ENCODE data around the gene OR8B2.
"Not testable (repeated sequence)": the region's sequence is repeated elsewhere in the genome, so short reads cannot be mapped to it uniquely, and the experiment has no call there.

The OR8B2 gene

GRCh38 chr11:124384399-124384798, at the start of gene OR8B2:
TSS of gene OR8B2 (minus strand) at chr11:124384499. CDS start at chr11:124383343, 1,156 bp downstream.
- no peak for FAIRE-seq

- FAIRE-seq, result no peak
Observed at GRCh38 chr11:124429599-124429998, 45.3 kb upstream of the OR8B2 start.

- no peak for FAIRE-seq
Observed at GRCh38 chr11:124424384-124424921, 40.2 kb upstream of the OR8B2 start, which contains the start of gene OR8B4. TSS of gene OR8B4 (minus strand) at chr11:124424871. CDS start at chr11:124424871, 0 bp downstream.

- no peak for FAIRE-seq
Observed at GRCh38 chr11:124421043-124421442, 36.7 kb upstream of the OR8B2 start.

- peak; percentile 92 for FAIRE-seq
Observed at GRCh38 chr11:124415356-124415923, 31.1 kb upstream of the OR8B2 start.

- FAIRE-seq, result no peak
Observed at GRCh38 chr11:124409906-124410305, 25.6 kb upstream of the OR8B2 start.

GRCh38 chr11:124405581-124405980, 21.3 kb upstream of the OR8B2 start:
- no peak for FAIRE-seq

- FAIRE-seq, result not testable (repeated sequence)
Observed at GRCh38 chr11:124403186-124403585, 18.9 kb upstream of the OR8B2 start.

- peak; percentile 75 for FAIRE-seq
Observed at GRCh38 chr11:124402326-124402922, 18.1 kb upstream of the OR8B2 start.

GRCh38 chr11:124398924-124399323, 14.6 kb upstream of the OR8B2 start, which contains the start of gene OR8B3:
TSS of gene OR8B3 (minus strand) at chr11:124399024. CDS start at chr11:124397351, 1,673 bp downstream.
- no peak for FAIRE-seq

- not testable (repeated sequence) for FAIRE-seq
Observed at GRCh38 chr11:124396847-124397246, 12.5 kb upstream of the OR8B2 start.

- FAIRE-seq, result no peak
Observed at GRCh38 chr11:124394408-124394807, 10.1 kb upstream of the OR8B2 start.

GRCh38 chr11:124382857-124383256, 1.4 kb downstream of the OR8B2 start:
- FAIRE-seq, result not testable (repeated sequence)

GRCh38 chr11:124380585-124380984, 3.7 kb downstream of the OR8B2 start:
- FAIRE-seq, result no peak

- FAIRE-seq, result no peak
Observed at GRCh38 chr11:124376280-124376679, 8.0 kb downstream of the OR8B2 start.

- no peak for FAIRE-seq
Observed at GRCh38 chr11:124359566-124359965, 24.7 kb downstream of the OR8B2 start.

- no peak for FAIRE-seq
Observed at GRCh38 chr11:124346311-124346955, 37.9 kb downstream of the OR8B2 start.

- no peak for FAIRE-seq
Observed at GRCh38 chr11:124344346-124344745, 40.0 kb downstream of the OR8B2 start.

- no peak for FAIRE-seq
Observed at GRCh38 chr11:124340142-124340447, 44.2 kb downstream of the OR8B2 start.

GRCh38 chr11:124339396-124340141, 44.7 kb downstream of the OR8B2 start:
- no peak for FAIRE-seq

Measured in TTC549 (cell line).